PFSK-1 (cell line): Measurements from ENCODE around the gene SRPK3.

ENCODE experiments used
- POLR2AphosphoS5 ChIP-seq: IDR thresholded peaks from 2 replicates; pipeline ENCODE4 v1.6.1; 2012; ENCODE audit warnings: low read depth, mild to moderate bottlenecking, control low read depth, low read length, moderate library complexity
- TAF1 ChIP-seq: IDR thresholded peaks from 2 replicates; pipeline ENCODE4 v1.6.1; 2012; ENCODE audit warnings: low read length, control low read depth, borderline replicate concordance; ENCODE audit not compliant: insufficient read depth

- TF ChIP-seq TAF1 (no peak), POLR2AphosphoS5 (no peak)
These were observed 7.6 kb upstream of the SRPK3 start for GRCh38 chrX:153773218-153773611.
